Cardiac muscle cell (in vitro differentiated cells and primary cell): ENCODE data around the gene PRRC2B. TPM values are rescaled to one million over a fixed set of nuclear protein-coding genes. Genes with fewer than 3 reads are reported as not detected.

Source experiments
- DNase-seq, 2 donors: peaks; one replicate each; pipeline versions ENCODE4 v3.0.0 to v3.0.0-alpha.2; 2010 to 2017; ENCODE audit warnings: low read depth in 1 of 2, low spot score in 1 of 2
- H3K27ac ChIP-seq: fragments of 200-600 bp; sonication (generic); 2 replicates; pipeline ENCODE4 v1.5.1; 2016
- H3K27me3 ChIP-seq: fragments of 200-600 bp; sonication (generic); 2 replicates; pipeline ENCODE4 v1.6.0; 2016; ENCODE audit warnings: control low read depth
- H3K36me3 ChIP-seq: fragments of 200-600 bp; sonication (generic); 2 replicates; pipeline ENCODE4 v1.5.1; 2016; ENCODE audit warnings: control low read depth
- H3K4me1 ChIP-seq: fragments of 200-600 bp; sonication (generic); 2 replicates; pipeline ENCODE4 v1.8.1; 2017; ENCODE audit warnings: low read depth, mild to moderate bottlenecking, mixed run types
- H3K4me3 ChIP-seq: fragments of 200-600 bp; sonication (generic); 2 replicates; pipeline ENCODE4 v1.5.1; 2016; ENCODE audit warnings: mild to moderate bottlenecking
- H3K9me3 ChIP-seq: fragments of 200-600 bp; sonication (generic); 2 replicates; pipeline ENCODE4 v1.5.1; 2017; ENCODE audit warnings: low read depth, mild to moderate bottlenecking, control low read depth
- polyA plus RNA-seq: library from polyadenylated mRNA; unstranded; fragments of >200 nt; fragmentation: Nextera tagmentation; extraction: Ambion mirVana; gene quantifications from 2 replicates; pipeline ENCODE4 v1.2.1, GENCODE V29; 2016
- total RNA-seq: library from RNA; depleted of rRNA; stranded (reverse); fragments of >200 nt; gene quantifications from 2 replicates; pipeline ENCODE4 v1.2.3, GENCODE V29; 2016
- TF ChIP-seq, protein P1 (sequence below): IDR thresholded peaks from 2 replicates; pipeline ENCODE4 v1.5.1; 2012; ENCODE audit warnings: low read depth, mild to moderate bottlenecking, low read length

PRRC2B gene
- total and polyA plus RNA-seq, 2 experiments from 2014 or later = 71.1 to 259 TPM

DNA sequence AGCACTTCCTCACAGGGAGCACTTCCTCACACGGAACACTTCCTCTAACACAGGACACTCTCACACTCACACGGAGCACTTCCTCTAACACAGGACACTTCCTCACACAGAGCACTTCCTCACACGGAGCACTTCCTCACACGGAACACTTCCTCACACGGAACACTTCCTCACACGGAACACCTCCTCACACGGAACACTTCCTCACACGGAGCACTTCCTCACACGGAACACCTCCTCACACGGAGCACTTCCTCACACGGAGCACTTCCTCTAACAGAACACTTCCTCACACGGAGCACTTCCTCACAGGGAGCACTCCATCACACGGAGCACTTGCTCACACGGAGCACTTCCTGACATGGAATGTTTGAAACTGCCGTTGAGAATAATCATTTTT is 122.2 kb downstream of the PRRC2B start:
- H3K9me3 ChIP-seq = no peaks in the 10 kb centered on the region

DNA sequence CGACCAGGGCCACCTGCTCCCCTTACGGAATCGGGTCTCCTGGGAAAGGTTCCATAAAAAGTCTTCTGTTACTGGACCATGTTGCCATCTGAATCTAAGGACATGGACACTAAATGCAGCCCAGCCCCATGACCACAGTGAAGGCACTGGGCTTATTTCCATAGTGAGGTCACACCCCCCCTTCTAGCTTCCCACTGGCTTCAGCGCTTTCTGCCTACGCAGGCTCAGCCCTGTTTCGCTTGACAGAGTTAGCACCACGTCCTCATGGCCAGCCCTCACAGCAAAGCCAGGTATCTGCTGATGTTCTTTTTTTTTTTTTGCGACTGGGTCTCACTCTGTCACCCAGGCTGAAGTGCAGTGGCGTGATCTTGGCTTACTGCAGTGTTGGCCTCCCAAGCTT is 123.0 kb downstream of the PRRC2B start:
- H3K36me3 ChIP-seq = peaks cover 51% of the 10 kb centered on the region
- TF ChIP-seq, protein P1, sequence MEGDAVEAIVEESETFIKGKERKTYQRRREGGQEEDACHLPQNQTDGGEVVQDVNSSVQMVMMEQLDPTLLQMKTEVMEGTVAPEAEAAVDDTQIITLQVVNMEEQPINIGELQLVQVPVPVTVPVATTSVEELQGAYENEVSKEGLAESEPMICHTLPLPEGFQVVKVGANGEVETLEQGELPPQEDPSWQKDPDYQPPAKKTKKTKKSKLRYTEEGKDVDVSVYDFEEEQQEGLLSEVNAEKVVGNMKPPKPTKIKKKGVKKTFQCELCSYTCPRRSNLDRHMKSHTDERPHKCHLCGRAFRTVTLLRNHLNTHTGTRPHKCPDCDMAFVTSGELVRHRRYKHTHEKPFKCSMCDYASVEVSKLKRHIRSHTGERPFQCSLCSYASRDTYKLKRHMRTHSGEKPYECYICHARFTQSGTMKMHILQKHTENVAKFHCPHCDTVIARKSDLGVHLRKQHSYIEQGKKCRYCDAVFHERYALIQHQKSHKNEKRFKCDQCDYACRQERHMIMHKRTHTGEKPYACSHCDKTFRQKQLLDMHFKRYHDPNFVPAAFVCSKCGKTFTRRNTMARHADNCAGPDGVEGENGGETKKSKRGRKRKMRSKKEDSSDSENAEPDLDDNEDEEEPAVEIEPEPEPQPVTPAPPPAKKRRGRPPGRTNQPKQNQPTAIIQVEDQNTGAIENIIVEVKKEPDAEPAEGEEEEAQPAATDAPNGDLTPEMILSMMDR = no peak
- H3K27ac ChIP-seq = no peak overlapping the region
- no peaks in the 10 kb centered on the region for H3K9me3 ChIP-seq
- H3K27me3 ChIP-seq = no peaks in the 10 kb centered on the region
- no peak for DNase-seq
- peaks cover 8% of the 10 kb centered on the region for H3K4me1 ChIP-seq
- H3K4me3 ChIP-seq = no peak overlapping the region

More for the DNA sequence above, 122.2 kb downstream of the PRRC2B start:
- Histone ChIP-seq H3K27me3 (no peaks in the 10 kb centered on the region), H3K27ac (no peak overlapping the region), H3K4me3 (no peak overlapping the region), H3K4me1 (peaks cover 8% of the 10 kb centered on the region), H3K36me3 (peaks cover 54% of the 10 kb centered on the region)
- DNase-seq = no peak
- TF ChIP-seq, protein P1 = no peak

DNA sequence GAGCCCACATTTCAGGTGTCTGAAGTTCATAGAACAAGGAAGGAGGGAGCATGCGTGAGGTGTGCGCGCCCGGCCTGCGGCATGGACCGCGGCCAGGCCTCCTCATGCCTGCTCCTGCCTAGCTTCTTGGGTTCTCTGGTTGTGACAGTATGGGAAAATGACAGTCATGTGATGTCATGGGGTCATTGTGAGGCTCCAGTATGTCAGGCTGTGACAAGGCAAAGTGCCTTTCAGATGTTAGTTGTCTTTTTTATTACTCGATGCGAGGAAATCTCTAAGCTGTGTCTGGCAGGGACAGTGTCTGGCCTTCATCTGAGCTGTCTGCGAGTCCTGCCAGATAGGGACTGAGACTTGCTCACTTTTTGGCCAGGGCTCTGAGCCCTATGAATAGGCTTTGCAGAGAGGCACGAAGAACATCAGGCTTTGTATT is 123.9 kb downstream of the PRRC2B start:
- H3K27ac ChIP-seq = peak overlapping the region; percentile 82
- H3K27me3 ChIP-seq = no peaks in the 10 kb centered on the region
- H3K36me3 ChIP-seq = peaks cover 49% of the 10 kb centered on the region
- peak in 1 of 2 donors; percentile 50 for DNase-seq
- H3K9me3 ChIP-seq = no peaks in the 10 kb centered on the region
- TF ChIP-seq, protein P1 = no peak
- peaks cover 8% of the 10 kb centered on the region for H3K4me1 ChIP-seq
- H3K4me3 ChIP-seq = no peak overlapping the region

DNA sequence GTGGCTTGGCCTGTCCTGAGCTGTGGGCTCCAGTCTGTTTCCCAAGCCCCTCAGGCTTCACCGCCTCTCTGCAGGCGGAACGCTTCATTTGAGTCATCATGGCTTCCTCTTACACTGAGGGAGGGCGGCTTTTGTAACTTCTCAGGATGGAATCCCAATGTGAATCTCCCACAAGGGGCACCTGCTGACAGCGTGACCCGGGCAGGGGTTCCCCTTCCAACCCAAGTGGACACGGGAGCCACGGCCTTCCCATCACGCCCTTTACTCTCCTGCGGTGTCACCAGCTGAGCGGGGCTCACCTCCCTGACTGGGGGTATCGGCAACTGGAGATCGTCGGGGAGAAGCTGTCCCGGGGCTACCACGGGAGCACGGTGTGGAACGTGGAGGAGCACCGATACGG is 124.7 kb downstream of the PRRC2B start:
- no peak overlapping the region for H3K4me3 ChIP-seq
- H3K27me3 ChIP-seq = no peaks in the 10 kb centered on the region
- no peaks in the 10 kb centered on the region for H3K9me3 ChIP-seq
- peak overlapping the region; percentile 82 for H3K27ac ChIP-seq
- peaks cover 8% of the 10 kb centered on the region for H3K4me1 ChIP-seq
- TF ChIP-seq, protein P1 = no peak
- no peak for DNase-seq
- H3K36me3 ChIP-seq = peaks cover 52% of the 10 kb centered on the region

DNA sequence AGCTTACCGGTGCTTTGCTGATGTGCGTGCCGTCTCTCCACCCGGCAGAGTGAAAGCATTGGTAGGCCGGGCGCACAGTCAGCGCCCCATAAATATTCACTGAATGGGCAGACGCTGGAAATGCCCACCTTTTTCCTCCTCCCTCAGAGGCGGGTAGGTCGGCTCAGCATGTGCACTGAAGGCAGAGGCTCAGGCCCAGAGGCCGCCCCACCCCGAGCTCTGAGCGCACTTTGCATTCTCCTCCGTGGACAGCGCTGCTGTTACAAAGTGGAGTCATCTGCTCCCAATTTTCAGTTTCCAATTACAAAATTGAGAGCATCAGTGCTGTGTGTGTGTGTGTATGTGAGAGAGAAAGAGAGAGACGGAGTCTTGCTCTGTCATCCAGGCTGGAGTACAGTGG is 126.6 kb downstream of the PRRC2B start:
- H3K36me3 ChIP-seq = peaks cover 51% of the 10 kb centered on the region
- peaks cover 8% of the 10 kb centered on the region for H3K4me1 ChIP-seq
- no peaks in the 10 kb centered on the region for H3K27me3 ChIP-seq

More for the DNA sequence above, 126.6 kb downstream of the PRRC2B start:
- Histone ChIP-seq H3K27ac (no peak overlapping the region), H3K4me3 (no peak overlapping the region), H3K9me3 (no peaks in the 10 kb centered on the region)
- TF ChIP-seq, protein P1 = no peak
- DNase-seq = no peak
